HCT116 (cell line): ENCODE results near the gene HCRTR1.

Source experiments
- EZH2 ChIP-seq: fragments of 200-600 bp; sonication (generic); IDR thresholded peaks from 2 replicates; pipeline ENCODE4 v1.6.1; 2017; ENCODE audit warnings: antibody characterized with exemption, mixed run types
- POLR2AphosphoS5 ChIP-seq: IDR thresholded peaks from 2 replicates; pipeline ENCODE4 v1.6.1; 2011; ENCODE audit warnings: mild to moderate bottlenecking, low read depth, low read length, moderate library complexity
- RAD21 ChIP-seq: IDR thresholded peaks from 2 replicates; pipeline ENCODE4 v1.6.1; 2012; ENCODE audit warnings: low read depth, mild to moderate bottlenecking
- TF ChIP-seq, protein P1 (sequence below): IDR thresholded peaks from 2 replicates; pipeline ENCODE4 v1.6.1; 2012
- TF ChIP-seq, protein P2 (sequence below), 3 experiments: fragments of 200-600 bp in 1 of 3; sonication (generic) in 1 of 3; IDR thresholded peaks in 2 of 3; conservative IDR thresholded peaks in 1 of 3; 2 replicates each; pipeline ENCODE4 v1.5.1; 2012 to 2017; ENCODE audit warnings: low read depth in 2 of 3, low read length in 2 of 3, antibody characterized with exemption in 1 of 3, borderline replicate concordance in 1 of 3, control low read depth in 1 of 3, mild to moderate bottlenecking in 1 of 3, mixed read lengths in 1 of 3, mixed run types in 1 of 3, moderate library complexity in 1 of 3; ENCODE audit not compliant: insufficient read depth in 1 of 3

DNA sequence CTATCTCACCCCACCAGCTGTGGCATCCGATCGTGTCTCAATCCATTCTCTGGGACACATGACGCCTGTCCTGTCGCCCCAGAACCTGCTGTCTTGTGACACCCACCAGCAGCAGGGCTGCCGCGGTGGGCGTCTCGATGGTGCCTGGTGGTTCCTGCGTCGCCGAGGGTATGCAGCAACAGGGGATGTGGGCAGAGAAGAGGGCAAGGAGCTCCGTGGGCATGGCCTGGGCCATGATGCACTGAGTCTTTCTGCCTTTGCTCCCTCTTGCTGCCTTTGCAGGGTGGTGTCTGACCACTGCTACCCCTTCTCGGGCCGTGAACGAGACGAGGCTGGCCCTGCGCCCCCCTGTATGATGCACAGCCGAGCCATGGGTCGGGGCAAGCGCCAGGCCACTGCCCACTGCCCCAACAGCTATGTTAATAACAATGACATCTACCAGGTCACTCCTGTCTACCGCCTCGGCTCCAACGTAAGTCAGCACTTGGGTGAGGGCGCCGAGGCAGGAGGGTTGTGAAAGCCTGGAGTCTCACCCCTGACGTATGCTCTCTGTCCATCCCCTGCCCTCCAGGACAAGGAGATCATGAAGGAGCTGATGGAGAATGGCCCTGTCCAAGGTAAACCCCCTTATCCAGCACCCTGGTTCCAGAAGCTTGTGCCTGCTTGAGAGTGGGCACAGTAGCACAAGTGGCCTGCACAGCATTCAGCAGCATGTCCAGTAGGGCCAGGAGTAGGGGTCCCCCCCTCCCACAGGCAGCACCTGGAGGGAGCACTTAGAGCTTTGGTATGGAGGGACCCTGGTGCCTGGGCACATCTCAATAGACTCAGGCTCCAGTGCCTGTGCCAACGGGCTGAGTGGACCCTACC lies 32.4 kb upstream of the HCRTR1 start:
- TF ChIP-seq, protein P1, sequence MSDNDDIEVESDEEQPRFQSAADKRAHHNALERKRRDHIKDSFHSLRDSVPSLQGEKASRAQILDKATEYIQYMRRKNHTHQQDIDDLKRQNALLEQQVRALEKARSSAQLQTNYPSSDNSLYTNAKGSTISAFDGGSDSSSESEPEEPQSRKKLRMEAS = no peak
- TF ChIP-seq, protein P2, sequence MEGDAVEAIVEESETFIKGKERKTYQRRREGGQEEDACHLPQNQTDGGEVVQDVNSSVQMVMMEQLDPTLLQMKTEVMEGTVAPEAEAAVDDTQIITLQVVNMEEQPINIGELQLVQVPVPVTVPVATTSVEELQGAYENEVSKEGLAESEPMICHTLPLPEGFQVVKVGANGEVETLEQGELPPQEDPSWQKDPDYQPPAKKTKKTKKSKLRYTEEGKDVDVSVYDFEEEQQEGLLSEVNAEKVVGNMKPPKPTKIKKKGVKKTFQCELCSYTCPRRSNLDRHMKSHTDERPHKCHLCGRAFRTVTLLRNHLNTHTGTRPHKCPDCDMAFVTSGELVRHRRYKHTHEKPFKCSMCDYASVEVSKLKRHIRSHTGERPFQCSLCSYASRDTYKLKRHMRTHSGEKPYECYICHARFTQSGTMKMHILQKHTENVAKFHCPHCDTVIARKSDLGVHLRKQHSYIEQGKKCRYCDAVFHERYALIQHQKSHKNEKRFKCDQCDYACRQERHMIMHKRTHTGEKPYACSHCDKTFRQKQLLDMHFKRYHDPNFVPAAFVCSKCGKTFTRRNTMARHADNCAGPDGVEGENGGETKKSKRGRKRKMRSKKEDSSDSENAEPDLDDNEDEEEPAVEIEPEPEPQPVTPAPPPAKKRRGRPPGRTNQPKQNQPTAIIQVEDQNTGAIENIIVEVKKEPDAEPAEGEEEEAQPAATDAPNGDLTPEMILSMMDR (IDR thresholded peaks at IDR 0.05 in 2 of 3, conservative IDR thresholded peaks at IDR 0.05 in 1 of 3; ENCODE audit: borderline replicate concordance in 1 of 3, insufficient read depth in 1 of 3, low read depth in 2 of 3, low read length in 2 of 3) = no peak
- TF ChIP-seq POLR2AphosphoS5 = no peak
- no peak for TF ChIP-seq EZH2
- no peak for TF ChIP-seq RAD21
